ENCODE data around the gene GNAZ.

Gene GNAZ

DNA sequence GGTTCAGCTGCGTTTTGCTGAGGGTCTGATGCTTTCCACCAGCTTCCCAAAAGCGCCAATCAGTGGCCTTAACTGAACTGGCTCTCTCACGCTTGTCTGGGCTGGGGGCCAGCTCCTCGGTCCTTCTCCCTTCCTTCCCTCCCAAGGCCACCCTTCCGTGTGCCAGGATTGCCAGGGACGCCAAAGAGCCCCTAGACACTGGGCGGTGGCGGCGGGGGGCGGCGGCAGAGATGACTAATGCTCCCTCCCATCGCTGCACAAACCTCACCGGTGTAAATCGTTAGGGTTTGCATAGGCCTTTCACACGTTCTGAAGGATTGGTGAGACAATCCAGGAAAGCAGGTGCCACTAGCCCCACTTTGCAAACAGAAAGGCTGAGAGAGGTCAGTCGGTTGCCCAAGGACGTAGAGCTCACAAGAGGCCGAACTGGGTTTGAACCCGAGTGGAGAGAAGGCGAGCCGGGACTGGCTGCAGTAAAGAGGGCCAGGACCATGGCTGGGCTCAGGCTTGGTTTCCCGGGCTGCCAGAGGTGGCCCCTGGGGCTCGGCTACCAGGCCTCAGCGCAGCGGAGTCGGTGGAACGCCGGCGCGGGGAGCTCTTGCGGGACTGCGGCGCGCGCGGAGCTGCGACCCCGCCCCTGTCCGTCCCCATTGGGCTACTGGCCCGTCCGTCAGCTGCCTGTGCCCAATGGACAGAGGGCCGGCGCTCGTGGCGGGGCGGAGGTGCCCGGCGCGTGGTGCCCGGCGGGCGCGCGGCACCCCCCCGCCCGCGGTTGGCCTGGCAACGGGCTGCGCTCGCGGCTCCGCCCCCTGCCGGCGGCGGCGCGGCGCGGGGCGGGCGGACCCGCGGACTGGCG lies 589 bp upstream of the GNAZ start:
- POLR2A ChIA-PET, result no interaction called here
- TF ChIP-seq, protein P1, sequence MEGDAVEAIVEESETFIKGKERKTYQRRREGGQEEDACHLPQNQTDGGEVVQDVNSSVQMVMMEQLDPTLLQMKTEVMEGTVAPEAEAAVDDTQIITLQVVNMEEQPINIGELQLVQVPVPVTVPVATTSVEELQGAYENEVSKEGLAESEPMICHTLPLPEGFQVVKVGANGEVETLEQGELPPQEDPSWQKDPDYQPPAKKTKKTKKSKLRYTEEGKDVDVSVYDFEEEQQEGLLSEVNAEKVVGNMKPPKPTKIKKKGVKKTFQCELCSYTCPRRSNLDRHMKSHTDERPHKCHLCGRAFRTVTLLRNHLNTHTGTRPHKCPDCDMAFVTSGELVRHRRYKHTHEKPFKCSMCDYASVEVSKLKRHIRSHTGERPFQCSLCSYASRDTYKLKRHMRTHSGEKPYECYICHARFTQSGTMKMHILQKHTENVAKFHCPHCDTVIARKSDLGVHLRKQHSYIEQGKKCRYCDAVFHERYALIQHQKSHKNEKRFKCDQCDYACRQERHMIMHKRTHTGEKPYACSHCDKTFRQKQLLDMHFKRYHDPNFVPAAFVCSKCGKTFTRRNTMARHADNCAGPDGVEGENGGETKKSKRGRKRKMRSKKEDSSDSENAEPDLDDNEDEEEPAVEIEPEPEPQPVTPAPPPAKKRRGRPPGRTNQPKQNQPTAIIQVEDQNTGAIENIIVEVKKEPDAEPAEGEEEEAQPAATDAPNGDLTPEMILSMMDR (IDR thresholded peaks at IDR 0.05; ENCODE audit: control extremely low read depth, extremely low read depth, low read depth, missing control alignments), result no peak
- DNase-seq (ENCODE audit: extremely low spot score), result peak; percentile 93
- CTCF ChIA-PET, result interaction anchor here (0.9 to 2.2 kb wide), 6 partner anchors 12 to 221 kb away, joined by 3 to 6 read pairs (median 3); no protein-coding TSS in a partner anchor

GRCh38 chr22:23071230-23072076 lies 1.1 kb downstream of the GNAZ start:
- DNase-seq (ENCODE audit: extremely low spot score), result no peak
- ChIA-PET CTCF (interaction anchor here (1.2 to 1.7 kb wide), 2 partner anchors 111 to 112 kb away, joined by 3 read pairs; no protein-coding TSS in a partner anchor), POLR2A (no interaction called here)
- TF ChIP-seq, protein P1 (IDR thresholded peaks at IDR 0.05; ENCODE audit: control extremely low read depth, extremely low read depth, low read depth, missing control alignments), result no peak

- DNase-seq (ENCODE audit: extremely low spot score), result no peak
- TF ChIP-seq, protein P1 (IDR thresholded peaks at IDR 0.05; ENCODE audit: control extremely low read depth, extremely low read depth, low read depth, missing control alignments), result no peak
- ChIA-PET CTCF (no interaction called here), POLR2A (no interaction called here)
Observed at GRCh38 chr22:23072077-23072910, 2.0 kb downstream of the GNAZ start.

DNA sequence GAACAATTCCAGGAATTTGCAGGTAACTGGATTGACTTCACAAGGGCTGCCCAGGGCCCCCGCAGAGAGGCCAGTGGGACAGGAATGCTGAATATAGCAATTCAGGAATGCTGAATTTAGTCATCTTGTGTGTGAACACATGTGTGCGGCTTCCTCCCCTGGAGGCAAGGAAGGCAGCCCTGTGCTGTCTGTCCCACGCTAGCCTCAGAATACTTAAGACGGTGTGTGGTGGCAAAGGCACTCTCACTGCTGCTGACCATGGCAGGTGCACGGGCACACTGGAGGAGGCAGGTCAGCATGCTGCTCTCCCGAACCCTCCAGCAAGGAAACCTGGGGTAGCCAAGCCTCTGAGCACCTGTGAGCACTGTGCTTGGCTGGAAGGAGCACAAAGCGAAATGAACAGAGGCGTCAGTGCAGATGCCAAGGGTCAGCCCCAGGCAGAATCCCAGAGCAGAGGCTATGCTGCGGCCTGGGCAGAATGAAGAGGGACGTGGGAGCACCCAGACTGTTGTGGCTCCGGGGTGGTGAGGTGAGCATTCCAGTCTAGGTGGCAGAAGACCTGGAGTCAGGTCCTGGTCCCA lies 2.7 kb downstream of the GNAZ start:
- ChIA-PET POLR2A (no interaction called here), CTCF (interaction anchor here (1.5 kb wide), 1 partner anchor 16 kb away, joined by 3 read pairs; no protein-coding TSS in a partner anchor)
- no peak for DNase-seq (ENCODE audit: extremely low spot score)
- TF ChIP-seq, protein P1 (IDR thresholded peaks at IDR 0.05; ENCODE audit: control extremely low read depth, extremely low read depth, low read depth, missing control alignments), result no peak

- DNase-seq (ENCODE audit: extremely low spot score), result no peak
- CTCF ChIA-PET, result interaction anchor here (1.5 kb wide), 1 partner anchor 15 kb away, joined by 3 read pairs; no protein-coding TSS in a partner anchor
- TF ChIP-seq, protein P1 (IDR thresholded peaks at IDR 0.05; ENCODE audit: control extremely low read depth, extremely low read depth, low read depth, missing control alignments), result no peak
- POLR2A ChIA-PET, result no interaction called here
Observed at GRCh38 chr22:23073526-23074229, 3.4 kb downstream of the GNAZ start.
